Lower lobe of right lung (tissue), 2 donors: ENCODE measurements around the gene UHRF1. TPM values are rescaled to one million over a fixed set of nuclear protein-coding genes. Genes with fewer than 3 reads are reported as not detected.
"Not testable (repeated sequence)": the region's sequence is repeated elsewhere in the genome, so short reads cannot be mapped to it uniquely, and the experiment has no call there.

Source experiments
- ATAC-seq, 2 donors: fragments of 200-7000 bp; cut with Tn5 transposase; one replicate each; pipeline ENCODE4 v1.9.1; 2020 to 2022; ENCODE audit warnings: mild to moderate bottlenecking in 2 of 2, moderate library complexity in 2 of 2
- DNase-seq: peaks from one replicate; pipeline ENCODE4 v3.0.0-alpha.2; 2020
- H3K27ac ChIP-seq: fragments of 200-600 bp; one replicate; pipeline ENCODE4 v1.8.0; 2022
- H3K27me3 ChIP-seq: fragments of 200-600 bp; one replicate; pipeline ENCODE4 v1.8.0; 2022; ENCODE audit warnings: low read depth
- H3K36me3 ChIP-seq: fragments of 200-600 bp; one replicate; pipeline ENCODE4 v1.8.0; 2022; ENCODE audit warnings: mild to moderate bottlenecking
- H3K4me1 ChIP-seq: fragments of 200-600 bp; one replicate; pipeline ENCODE4 v1.8.0; 2022
- H3K4me3 ChIP-seq: fragments of 200-600 bp; one replicate; pipeline ENCODE4 v1.8.0; 2022; ENCODE audit warnings: mild to moderate bottlenecking
- H3K9me3 ChIP-seq: fragments of 200-600 bp; one replicate; pipeline ENCODE4 v1.8.0; 2022
- CTCF ChIP-seq: fragments of 200-600 bp; IDR thresholded peaks from one replicate; pipeline ENCODE4 v1.8.0; 2022; ENCODE audit warnings: antibody characterized with exemption, mild to moderate bottlenecking
- intact Hi-C: fragments of 100-400 bp; cut with DNase I; formaldehyde crosslinking; loops from one replicate; pipeline ENCODE4 v1.11.0; 2022
- total RNA-seq: library from RNA; stranded (reverse); fragmentation: NEBNext Ultra II Directional; extraction: Animal tissue kit (Norgen Biotek cat#: 25700); gene quantifications from one replicate; pipeline ENCODE4 v1.2.1, GENCODE V29; 2021
- donor health status: DM: no; HTN: yes; CAD: no; lungs with severe emphysema.

The UHRF1 gene
- total RNA-seq, 1 donor from 2014 or later, result 1.3 TPM

- H3K4me3 ChIP-seq, result no peak overlapping the region
- no peaks in the 10 kb centered on the region for H3K27me3 ChIP-seq
- no peak overlapping the region for H3K27ac ChIP-seq
- ATAC-seq (peak; percentile 44 to 56), DNase-seq (no peak)
- H3K9me3 ChIP-seq, result no peaks in the 10 kb centered on the region
- no peaks in the 10 kb centered on the region for H3K4me1 ChIP-seq
- H3K36me3 ChIP-seq, result no peaks in the 10 kb centered on the region
- no peak for TF ChIP-seq CTCF
- intact Hi-C loops, result no loop called here
Measured at GRCh38 chr19:4933528-4933927, 24.2 kb downstream of the UHRF1 start.

- intact Hi-C loops, result no loop called here
- no peak for TF ChIP-seq CTCF
- Histone ChIP-seq H3K9me3 (no peaks in the 10 kb centered on the region), H3K27me3 (no peaks in the 10 kb centered on the region), H3K36me3 (no peaks in the 10 kb centered on the region), H3K27ac (no peak overlapping the region), H3K4me3 (no peak overlapping the region), H3K4me1 (no peaks in the 10 kb centered on the region)
- DNase-seq (no peak), ATAC-seq (no peak)
Measured at GRCh38 chr19:4935444-4935843, 26.1 kb downstream of the UHRF1 start.

GRCh38 chr19:4937060-4937459, 27.8 kb downstream of the UHRF1 start:
- Histone ChIP-seq H3K27ac (no peak overlapping the region), H3K4me1 (no peaks in the 10 kb centered on the region), H3K27me3 (no peaks in the 10 kb centered on the region), H3K36me3 (no peaks in the 10 kb centered on the region), H3K4me3 (no peak overlapping the region), H3K9me3 (no peaks in the 10 kb centered on the region)
- ATAC-seq (no peak), DNase-seq (no peak)
- intact Hi-C loops, result no loop called here
- no peak for TF ChIP-seq CTCF

- H3K36me3 ChIP-seq, H3K27me3 ChIP-seq, H3K27ac ChIP-seq, H3K4me1 ChIP-seq, ATAC-seq, H3K4me3 ChIP-seq, DNase-seq, intact Hi-C loops, H3K9me3 ChIP-seq: not testable (repeated sequence)
Measured at GRCh38 chr19:4938461-4938860, 29.2 kb downstream of the UHRF1 start.

GRCh38 chr19:4939466-4939865, 30.2 kb downstream of the UHRF1 start:
- DNase-seq (no peak), ATAC-seq (no peak)
- no peak for TF ChIP-seq CTCF
- H3K4me1 ChIP-seq, result no peaks in the 10 kb centered on the region
- no peaks in the 10 kb centered on the region for H3K27me3 ChIP-seq
- H3K9me3 ChIP-seq, result no peaks in the 10 kb centered on the region
- no peak overlapping the region for H3K27ac ChIP-seq
- intact Hi-C loops, result no loop called here
- no peak overlapping the region for H3K4me3 ChIP-seq
- no peaks in the 10 kb centered on the region for H3K36me3 ChIP-seq

GRCh38 chr19:4941638-4942169, 32.4 kb downstream of the UHRF1 start:
- DNase-seq, intact Hi-C loops: not testable (repeated sequence)
- peak in 1 of 2 donors; percentile 9 for ATAC-seq

GRCh38 chr19:4950650-4951049, 41.3 kb downstream of the UHRF1 start:
- H3K9me3 ChIP-seq, intact Hi-C loops, H3K36me3 ChIP-seq, H3K4me1 ChIP-seq, H3K27ac ChIP-seq, DNase-seq, H3K27me3 ChIP-seq, H3K4me3 ChIP-seq: not testable (repeated sequence)
- ATAC-seq, result peak; percentile 21 to 42

More at GRCh38 chr19:4941638-4942169, 32.4 kb downstream of the UHRF1 start:
- not testable (repeated sequence) for H3K27ac ChIP-seq, H3K36me3 ChIP-seq, H3K4me3 ChIP-seq, H3K9me3 ChIP-seq, H3K4me1 ChIP-seq, H3K27me3 ChIP-seq
